G401.6 (cell line): ENCODE results near the gene PRRC2B.

ENCODE experiments used
- FAIRE-seq: peaks from 2 replicates; lab custom pipeline; 2012; peaks lifted over from hg19 to GRCh38; lab: Jason Lieb, UNC

PRRC2B gene

DNA sequence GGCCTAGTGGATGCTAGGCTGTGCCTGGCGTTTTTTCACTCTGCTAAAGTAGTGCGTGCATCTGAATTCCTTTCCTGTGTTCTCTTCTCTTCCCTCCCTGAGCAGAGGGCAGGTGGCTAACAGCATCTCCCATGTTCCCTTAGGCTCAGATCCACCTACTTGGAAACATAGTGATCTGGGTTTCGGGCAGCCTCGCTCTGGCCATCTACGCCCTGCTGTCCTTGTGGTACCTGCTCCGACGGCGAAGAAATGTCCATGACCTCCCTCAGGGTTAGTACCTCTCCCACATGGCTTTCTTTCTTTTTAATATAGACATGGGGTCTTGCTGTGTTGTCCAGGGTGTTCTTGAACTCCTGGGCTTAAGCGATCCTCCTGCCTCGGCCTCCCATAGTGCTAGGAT, 127.3 kb downstream of the PRRC2B start:
- no peak for FAIRE-seq

DNA sequence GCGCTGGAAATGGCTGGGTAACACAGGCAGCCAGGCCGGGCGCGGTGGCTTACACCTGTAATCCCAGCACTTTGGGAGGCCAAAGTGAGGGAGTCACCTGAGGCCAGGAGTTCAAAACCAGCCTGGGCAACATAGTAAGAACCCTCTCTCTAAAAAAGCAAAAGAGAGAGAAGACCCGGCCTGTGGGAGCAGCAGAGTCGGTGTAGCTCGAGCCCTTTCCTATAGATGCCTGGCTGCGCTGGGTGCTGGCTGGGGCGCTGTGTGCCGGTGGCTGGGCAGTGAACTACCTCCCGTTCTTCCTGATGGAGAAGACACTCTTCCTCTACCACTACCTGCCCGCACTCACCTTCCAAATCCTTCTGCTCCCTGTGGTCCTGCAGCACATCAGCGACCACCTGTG, 127.9 kb downstream of the PRRC2B start:
- FAIRE-seq: no peak

DNA sequence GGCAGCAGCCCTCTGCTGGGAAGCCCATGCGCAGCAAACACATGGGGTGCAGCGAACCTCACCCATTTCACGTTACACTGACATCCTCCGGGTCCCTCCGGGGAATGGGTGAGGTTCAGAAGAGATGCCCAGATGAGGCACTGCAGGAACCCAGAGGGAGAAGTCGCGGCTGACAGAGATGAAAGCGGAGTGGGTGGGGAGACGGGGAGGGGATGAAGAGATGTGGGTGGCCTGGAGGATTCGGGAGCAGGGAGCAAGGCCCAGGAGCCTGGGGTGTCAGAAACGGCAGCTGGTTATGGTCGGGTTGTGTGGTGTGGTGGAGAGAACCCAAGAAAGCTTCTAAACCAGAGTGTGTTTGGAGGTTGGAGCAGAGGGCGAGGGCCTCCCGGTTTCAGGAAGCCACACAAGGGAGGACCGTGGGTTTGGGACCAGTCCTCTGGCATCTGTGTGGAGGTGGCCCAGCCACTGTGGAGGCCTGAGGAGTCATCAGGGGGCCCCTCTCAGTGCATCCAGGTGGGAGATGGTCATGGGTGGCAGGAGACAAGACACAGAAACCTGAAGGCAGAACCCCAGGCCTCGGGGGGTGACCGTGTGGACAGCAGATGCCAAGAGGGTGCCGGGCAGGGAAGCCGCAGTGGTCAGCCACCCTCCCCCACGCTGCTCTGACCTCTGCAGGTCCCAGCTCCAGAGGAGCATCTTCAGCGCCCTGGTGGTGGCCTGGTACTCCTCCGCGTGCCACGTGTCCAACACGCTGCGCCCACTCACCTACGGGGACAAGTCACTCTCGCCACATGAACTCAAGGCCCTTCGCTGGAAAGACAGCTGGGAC, 128.6 kb downstream of the PRRC2B start:
- FAIRE-seq: no peak

DNA sequence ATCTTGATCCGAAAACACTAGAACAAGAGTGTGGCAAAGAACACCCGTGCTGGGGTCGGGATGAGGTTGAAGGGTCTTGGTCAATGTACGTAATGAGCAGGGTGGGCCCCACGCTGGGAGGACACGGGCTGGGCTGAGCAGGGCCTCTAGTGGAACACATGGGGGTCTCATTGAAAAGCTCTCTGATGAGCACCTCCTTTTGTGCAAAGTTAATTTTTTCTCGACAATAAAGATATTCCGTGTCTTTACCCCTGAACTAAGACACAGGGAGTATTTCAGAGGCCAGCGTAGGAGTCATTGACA, 129.2 kb downstream of the PRRC2B start:
- FAIRE-seq: no peak

DNA sequence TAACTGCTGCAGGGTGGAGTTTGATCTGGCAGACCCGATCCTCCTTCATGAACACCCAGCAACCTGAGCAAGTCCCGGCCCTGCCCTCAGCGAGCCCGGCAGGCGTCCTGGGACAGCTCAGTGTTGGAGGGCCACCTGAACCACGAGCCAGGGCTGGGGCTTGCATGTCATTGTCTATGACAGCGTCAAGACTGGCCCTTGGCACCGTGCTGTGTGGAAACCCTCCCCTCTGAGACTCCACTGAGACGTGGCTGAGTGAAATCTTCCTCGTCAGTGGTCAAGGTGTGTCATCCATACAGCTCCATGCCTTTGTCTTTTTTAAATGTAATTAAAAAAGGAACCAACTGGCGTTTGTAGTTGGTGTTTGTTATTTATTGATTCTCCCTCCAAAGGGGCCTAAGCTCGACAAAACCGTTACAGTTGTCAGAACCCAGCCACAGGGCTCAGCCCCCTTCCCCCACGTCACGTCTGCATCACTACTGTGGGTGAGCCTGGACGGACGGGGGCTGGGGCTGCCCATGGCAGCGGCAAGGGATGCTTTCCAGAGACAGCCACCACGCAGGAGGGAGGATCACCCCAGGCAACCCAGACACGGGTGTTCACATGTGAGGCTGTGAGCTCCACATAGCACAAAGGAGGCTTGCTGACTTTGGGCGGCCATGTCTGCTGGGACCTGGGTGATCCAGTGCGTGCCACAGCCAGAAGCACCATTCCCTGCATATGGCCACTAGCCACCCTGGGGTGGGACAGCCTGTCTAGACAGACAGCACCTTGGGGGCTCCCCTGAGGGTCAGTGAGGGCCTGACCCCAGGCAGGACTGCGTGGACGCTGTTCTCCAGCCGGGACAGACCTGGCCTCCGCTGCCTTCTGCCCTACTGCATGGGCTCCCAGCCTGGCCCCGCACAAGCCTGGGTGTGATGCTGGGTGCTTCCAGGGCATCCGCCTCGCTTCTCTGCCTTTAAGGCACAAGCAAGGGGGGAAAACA, 129.9 kb downstream of the PRRC2B start:
- FAIRE-seq: no peak

DNA sequence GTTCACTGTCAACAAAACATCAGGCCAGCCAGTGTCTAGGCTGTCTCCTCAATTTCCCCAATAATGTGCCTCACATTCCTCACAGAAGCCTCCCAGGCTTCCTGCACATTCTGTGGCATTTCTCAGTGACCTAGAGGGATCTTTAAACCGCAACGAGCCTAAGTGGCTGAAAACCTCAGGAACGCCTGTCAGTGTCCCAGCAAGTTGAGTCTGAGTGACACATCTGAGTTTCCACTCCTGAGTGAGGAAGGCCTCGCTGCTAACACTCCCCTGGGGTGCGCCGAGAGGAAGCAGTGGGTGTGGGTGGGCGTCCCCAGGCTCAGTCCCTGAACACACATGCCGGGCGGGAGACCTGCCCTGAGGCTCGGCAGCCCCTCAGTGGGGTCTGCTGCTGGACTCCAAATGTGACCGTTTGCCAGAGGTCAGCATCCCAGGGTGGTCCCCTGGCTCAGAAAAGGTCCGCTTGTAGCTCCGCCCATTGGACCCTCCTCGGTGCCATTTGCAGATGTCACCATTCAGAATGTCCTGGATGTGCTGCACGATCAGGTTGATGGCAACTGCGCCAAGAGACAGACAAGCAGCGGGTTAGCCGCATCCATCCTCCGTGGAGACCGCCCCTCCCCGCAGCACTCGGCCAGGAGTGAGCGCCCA, 130.9 kb downstream of the PRRC2B start:
- FAIRE-seq: no peak

DNA sequence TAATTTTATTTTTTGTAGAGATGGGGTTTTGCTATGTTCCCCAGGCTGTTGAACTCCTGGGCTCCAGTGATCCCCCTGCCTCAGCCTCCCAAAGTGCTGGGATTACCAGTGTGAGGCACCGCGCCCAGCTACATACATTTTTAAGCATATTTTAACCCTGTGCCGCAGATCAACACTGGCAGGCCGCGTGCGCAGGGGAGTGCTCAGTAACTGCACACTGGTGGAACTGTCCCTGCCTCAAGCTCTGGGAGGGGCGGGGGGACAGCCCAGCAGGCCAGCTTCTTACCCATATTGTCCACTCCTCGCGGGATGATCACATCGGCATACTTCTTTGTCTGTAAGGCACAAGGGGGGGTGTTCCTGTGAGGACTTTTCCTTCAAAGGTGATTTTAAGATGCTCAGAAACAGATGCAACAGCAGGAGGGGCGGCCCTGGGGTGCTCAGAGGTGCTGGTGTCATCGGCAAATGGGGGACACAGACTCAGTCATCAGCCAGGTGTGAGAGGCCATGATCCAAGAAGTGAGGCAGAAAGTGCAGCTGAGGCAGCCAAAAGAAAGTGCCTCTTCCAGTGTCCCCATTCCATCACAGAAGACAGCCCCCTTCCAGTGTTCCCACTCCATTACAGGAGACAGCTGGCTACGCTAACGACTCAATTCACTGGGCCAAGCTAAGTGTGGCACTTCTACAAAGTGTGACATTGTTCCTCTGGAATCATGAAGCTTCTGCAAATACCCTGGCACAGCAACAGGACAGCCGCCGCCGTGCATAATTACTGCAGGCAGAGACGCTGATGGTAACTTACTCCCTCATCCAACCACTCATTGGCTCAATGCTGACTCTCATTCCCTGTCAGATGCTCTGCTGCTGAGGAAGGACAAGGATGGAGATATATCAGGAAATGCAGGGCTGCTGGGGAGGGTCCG, 132.0 kb downstream of the PRRC2B start:
- no peak for FAIRE-seq

DNA sequence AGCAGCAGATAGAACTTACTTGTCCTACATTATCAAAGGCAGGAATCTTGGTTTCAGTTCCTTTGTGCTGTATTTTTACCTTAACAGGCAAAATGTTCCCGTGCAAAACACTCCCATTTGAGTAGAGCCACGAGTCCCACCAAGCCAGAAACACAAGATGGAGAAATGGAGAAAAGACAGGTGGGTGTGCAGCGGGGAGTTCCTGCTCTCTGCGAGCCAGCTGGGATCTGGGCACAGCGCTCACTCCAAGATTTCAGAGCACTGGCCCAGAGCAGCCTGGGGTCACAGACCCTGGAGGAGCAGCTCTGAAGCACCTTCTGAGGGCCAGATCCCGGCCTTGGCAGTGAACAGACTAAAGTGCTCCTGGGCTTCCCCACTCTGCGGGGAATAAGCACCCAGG, 134.3 kb downstream of the PRRC2B start:
- no peak for FAIRE-seq

DNA sequence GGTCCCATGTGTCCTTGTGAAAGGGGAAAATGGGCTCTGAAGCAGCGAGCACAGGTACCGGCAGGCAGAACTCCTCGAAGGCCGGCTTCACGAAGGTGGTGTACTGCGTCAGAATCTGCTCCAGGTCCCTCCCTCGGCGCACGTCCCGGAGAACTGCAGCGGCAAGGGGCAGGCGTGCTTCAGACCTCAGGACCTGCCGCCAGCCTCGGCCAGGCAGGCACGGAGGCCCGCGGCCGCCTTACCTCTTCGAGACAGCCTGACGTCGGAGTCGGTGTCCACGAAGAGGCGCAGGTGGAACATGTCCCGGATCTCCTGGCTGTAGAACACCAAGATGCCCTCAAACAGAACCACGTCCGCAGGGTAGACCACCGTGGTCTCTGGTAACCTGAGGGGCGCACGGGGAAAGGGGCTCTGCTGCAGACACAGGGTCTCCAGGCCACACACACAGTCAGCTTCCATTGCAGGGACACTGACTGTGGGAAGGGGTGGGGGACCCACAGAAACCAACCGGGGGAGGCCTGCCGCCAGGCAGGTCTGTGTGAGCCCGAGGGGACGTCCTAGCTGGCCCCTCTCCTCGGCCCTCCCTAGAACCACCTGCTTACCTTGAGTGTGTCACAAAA, 135.1 kb downstream of the PRRC2B start:
- FAIRE-seq: no peak

DNA sequence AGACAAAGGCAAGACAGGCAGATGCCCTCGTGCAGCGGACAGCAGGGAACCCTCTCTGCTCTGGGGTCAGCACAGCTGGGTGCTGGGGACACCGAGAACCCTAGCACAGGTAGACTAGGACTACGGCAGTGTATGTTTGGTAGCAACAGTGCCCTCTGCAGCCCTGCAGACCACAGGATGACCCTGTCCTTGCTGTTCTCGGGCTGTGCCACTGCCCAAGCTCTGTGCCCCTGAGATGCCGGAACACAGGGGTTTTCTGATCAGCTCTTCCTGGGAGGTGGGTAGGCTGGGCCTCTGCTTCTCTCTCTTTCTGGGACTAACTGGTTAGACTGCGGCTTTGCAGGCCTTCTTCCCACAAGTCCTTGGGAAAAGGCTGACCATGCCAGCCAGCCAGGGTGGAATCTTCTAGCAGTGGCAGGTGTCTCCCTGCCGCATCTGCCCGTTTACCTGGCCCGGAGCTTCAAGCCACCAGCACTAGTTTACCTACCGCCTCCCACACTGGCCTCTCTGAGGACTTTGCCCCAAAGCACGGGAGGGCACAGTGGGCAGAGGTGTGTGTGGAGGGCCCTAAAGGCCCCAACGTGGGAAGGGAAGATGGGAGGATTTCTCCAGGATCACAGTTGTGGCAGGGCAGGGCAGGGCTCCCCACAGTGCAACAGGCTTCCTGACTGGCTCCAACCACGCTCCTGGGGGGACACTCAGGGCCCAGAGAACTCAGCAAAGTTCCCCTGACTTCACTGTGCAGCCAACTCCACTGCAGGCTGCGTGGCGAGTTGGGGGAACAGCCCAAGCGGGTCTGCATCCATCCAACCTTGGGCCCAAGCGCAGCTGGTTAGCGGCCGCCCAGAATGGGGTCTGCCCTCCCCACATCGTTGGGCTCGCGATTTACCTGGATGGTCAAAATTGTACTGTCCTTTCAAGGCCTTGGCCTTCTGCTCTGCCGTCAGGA, 136.0 kb downstream of the PRRC2B start:
- FAIRE-seq: no peak

DNA sequence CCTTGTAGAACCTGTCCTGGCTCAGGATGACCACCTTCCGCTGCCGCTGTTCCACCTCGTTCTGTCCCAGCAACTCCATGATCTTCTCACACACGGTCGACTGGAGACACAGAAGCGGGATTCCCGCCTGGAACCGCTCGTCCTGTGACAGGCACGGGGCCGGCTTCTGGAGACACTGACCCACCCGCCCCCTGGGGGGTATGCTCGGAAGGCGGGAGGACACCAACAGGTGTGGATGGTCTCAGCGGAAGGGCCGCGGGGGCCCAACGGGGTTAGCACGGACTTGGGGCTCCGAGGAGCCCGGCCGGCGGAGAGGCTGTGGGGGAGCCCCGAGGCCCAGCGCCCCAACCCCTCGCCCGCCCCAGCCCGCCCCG, 136.6 kb downstream of the PRRC2B start:
- no peak for FAIRE-seq

DNA sequence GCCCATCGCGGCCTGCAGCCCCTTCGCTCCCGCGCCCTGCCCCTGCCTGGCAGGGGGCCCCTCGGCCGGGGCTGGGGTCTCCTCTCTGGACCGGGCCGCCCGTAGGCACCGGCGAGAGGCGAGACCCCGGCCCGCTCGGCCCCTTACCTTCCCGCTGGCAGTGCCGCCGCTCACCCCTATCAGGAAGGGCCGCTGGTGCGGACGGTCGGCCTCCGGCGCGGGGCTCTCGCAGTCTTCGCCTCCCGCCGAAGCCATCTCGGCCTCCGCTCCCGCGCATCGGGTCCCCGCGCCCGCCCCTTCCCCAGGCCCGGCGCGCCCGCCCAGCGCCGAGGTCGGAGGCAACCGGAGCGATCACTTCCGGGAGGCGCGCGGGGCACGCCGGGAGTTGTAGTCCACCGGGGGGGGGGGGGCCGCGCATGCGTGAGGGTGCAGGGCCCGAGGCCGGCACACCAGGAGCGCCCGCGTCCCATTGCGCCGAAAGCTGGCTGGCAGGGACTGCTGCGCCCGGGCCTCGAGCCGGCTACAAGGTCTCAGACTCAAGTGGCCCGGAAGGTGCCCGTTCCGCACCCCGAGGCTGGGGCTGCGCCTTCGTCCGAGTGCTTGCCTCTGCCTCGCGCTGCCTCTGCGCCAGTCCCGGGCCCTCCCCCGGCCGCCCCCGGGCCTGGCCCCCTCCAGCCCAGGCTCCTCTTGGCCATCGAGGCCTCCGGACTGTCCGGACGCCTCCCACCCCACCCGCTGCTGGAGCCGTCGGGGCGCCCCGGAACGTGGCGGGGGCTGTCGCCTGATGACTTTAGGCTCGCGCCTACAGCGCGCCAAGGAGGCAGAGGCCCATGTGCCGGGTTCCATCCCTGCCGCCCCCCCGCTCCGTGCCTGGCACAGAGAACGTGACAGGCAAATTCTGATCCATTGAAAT, 137.3 kb downstream of the PRRC2B start, which contains the start of gene UCK1:
Gene UCK1, minus strand, starts transcription at position 344 of the 913 bp plus-strand sequence. Its CDS starts 89 bp downstream, at position 255.
- no peak for FAIRE-seq

DNA sequence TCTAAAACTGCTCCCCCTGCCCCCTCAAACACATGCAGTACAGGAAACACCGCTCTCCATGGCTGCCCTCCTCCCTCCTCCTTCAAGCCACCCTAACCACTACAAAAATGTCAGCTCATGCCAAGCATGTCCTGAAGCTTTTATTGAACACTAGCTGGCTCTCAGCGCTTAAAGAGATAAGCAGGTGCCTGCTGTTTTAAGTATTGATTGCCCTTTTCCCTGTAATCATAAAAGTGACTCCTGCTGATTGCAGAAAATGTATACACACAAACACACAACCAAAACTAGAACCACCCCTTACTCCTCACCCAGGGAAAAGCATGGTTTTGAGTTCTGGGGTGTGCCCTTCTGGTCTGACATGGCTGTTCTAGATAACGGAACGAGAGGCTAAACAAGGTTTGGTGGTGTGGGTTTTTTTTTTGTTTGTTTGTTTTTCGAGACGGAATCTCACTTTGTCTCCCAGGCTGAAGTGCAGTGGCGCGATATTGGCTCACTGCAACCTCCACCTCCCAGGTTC, 140.9 kb downstream of the PRRC2B start:
- FAIRE-seq: no peak

DNA sequence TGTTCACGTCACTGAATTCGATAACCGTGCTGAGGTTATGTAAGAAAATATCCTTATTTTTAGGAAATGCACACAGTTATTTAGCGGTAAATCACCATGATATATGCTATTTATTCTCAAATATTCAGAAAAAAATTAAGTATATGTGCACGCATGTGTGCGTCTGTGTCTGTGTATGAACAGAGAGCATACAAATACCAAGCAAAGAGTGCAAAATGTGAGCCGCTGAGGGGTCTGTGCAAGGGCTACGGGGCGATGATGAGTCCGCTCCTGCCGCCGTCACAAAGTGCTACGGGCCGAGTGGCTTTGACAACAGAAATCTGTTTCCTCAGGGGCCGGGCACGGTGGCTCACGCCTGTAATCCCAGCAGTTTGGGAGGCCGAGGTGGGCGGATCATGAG, 144.1 kb downstream of the PRRC2B start:
- no peak for FAIRE-seq

DNA sequence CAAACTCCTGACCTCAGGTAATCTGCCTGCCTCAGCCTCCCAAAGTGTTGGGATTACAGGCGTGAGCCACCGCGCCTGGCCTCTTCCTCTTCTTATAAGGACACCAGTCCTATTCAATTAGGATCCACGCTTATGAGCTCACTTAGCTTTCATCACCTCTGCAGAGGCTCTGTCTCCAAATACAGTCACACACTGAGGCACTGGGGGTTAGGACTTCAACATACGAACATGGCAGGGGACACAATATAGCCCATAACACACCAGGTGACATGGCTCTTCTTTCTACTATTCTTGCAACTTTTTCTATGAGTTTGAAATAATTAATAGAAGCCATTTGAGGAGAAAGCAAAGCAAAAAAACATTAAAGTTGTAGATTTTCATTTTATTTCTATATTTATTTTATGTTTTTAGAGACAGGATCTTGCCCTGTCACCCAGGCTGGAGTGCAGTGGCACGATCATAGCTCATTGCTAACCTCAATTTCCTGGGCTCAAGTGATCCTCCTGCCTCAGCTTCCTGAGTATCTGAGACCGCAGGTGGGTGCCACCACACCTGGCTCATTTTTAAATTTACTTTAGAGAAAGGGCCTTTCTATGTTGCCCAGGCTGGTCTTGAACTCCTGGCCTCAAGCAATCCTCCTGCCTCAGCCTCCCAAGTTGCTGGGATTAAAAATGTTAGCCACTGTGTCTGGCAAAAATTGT, 145.5 kb downstream of the PRRC2B start:
- FAIRE-seq: no peak

DNA sequence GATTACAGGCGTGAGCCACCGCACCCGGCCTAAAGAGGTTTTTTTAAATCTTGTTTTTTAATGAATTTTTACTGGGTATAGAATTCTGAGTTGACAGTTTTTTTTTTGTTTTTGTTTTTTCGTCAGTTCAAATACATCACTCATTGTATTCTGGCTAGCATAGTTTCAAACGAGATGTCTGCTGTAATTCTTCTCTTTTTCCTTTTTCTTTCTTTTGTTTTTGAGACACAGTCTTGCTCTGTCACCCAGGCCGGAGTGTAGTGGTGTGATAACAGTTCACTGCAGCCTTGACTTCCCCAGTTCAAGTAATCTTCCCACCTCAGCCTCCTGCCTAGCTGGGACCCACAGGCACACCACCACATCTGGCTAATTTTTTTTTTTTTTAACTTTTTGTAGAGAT, 149.3 kb downstream of the PRRC2B start:
- no peak for FAIRE-seq

DNA sequence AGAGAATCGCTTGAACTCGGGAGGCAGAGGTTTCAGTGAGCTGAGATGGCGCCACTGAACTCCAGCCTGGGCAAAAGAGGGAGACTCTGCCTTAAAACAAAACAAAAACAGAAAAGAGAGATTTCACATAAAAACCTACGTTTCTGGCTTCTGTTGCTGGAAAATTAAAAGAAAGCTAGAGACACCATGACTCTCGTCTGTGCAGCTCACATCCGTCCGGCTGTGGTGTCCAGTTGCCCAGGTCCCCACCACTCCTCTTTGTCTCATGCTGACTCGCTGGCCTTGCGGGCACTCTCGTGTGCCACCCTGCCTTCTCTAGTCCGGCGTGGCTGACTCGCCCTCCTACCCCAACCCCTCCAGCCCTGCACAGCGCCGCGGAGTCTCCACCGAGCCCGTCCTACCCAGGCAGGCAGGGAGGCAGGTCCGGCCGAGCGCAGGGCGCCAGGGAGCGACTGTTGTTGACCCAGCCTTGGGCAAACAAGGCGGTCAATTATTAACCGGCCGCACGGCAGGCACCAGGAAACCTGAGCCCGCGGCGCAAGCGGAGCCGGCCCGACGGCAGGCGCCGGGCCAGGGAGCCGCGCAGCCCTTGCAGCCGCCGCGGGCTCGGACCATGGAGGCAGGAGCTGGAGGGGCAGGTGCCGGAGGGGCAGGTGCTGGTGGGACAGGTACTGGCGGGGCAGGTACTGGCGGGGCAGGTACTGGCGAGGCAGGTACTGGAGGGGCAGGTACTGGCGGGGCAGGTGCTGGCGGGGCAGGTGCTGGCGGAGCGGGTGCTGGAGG, 151.3 kb downstream of the PRRC2B start, which contains the start of gene PRRT1B:
Gene PRRT1B, plus strand, starts transcription at position 521 of the 783 bp plus-strand sequence. Its CDS starts 93 bp downstream, at position 614.
- no peak for FAIRE-seq
